Activated CD8-positive, alpha-beta memory T cell treated with anti-CD3 and anti-CD28 coated beads for 1 hour (primary cell): ENCODE data around the gene ISL1.

Experiments used
- DNase-seq, 2 donors: peaks; one replicate each; pipeline ENCODE4 v3.0.0-alpha.2; 2020; ENCODE audit warnings: low read depth in 1 of 2; ENCODE audit errors: extremely low read depth in 1 of 2

ISL1 gene

GRCh38 chr5:51439232-51439631 is 56.0 kb downstream of the ISL1 start:
- no peak for DNase-seq
